ENCODE measurements around the gene CDKAL1. TPM values are rescaled to one million over a fixed set of nuclear protein-coding genes. Genes with fewer than 3 reads are reported as not detected.

The CDKAL1 gene
- total RNA-seq, 1 donor from 2014 or later: 11.3 TPM

DNA sequence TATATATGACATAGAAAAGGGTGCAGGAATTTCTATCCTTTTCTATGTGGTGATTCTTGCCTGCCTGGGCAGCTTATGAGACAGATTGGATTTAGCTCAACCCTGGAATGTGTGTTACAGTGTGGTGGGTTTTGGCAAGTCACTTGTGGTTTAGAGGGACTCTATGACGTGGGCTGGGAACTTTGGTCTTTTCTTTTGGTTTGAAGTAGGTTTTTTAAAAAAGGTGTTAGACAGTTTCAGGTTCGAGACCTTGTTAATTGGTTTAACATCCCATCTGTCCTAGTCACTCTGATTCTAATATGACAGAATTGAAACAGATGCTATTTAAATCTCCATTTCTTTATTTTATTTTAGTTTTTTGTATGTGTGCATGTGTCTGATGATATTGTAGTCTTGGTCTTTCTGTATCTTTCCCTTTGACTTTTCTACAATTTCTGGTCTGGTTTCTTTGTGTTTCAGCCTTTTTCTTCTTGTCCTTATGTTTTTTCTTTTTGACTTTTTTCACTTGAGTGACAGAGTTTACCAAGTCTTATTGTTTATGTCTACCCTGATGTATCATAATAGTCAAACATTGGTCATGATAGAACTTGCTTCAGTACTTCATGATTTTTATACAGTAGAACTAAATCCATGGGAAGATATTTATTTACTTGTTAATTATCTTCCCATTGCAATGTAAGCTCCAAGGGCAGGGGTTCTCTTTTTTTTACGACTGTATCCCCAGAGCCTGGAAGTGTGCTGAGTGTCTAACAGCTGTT lies 174.3 kb downstream of the CDKAL1 start:
- Histone ChIP-seq H3K4me1 (peaks cover 23% of the 10 kb centered on the region), H3K27ac (no peak overlapping the region), H3K27me3 (no peaks in the 10 kb centered on the region), H3K4me3 (no peak overlapping the region), H3K9me3 (no peaks in the 10 kb centered on the region), H3K36me3 (no peaks in the 10 kb centered on the region)
- intact Hi-C loops (cut with DNase I): no loop called here
- DNase-seq (ENCODE audit: extremely low spot score in 2 of 2): no peak
- TF ChIP-seq POLR2A (IDR thresholded peaks at IDR 0.05): no peak
- no peak for TF ChIP-seq POLR2AphosphoS5 (IDR thresholded peaks at IDR 0.05; ENCODE audit: insufficient read depth in 1 of 2, low read depth in 1 of 2)
- TF ChIP-seq, protein P1, sequence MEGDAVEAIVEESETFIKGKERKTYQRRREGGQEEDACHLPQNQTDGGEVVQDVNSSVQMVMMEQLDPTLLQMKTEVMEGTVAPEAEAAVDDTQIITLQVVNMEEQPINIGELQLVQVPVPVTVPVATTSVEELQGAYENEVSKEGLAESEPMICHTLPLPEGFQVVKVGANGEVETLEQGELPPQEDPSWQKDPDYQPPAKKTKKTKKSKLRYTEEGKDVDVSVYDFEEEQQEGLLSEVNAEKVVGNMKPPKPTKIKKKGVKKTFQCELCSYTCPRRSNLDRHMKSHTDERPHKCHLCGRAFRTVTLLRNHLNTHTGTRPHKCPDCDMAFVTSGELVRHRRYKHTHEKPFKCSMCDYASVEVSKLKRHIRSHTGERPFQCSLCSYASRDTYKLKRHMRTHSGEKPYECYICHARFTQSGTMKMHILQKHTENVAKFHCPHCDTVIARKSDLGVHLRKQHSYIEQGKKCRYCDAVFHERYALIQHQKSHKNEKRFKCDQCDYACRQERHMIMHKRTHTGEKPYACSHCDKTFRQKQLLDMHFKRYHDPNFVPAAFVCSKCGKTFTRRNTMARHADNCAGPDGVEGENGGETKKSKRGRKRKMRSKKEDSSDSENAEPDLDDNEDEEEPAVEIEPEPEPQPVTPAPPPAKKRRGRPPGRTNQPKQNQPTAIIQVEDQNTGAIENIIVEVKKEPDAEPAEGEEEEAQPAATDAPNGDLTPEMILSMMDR (IDR thresholded peaks at IDR 0.05): no peak

DNA sequence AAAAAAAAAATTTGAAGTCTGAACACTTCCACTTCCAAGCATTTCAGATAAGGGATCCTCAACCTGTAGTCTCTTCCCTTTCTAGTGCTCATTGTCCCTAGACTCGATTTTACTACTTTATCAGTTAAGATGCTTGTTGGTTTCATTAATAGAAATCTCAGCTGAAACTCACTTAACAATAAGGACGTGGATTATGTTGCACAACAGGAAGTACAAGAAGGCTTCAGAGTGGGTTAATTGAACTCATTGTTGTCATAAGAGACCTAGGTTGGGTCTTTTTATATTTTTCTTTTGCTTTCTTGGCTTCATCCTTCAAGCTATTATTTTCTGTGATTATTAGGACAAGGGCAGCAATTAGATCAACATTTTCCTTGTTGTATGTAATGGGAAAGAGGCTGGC lies 175.2 kb downstream of the CDKAL1 start:
- no peaks in the 10 kb centered on the region for H3K9me3 ChIP-seq
- no peaks in the 10 kb centered on the region for H3K36me3 ChIP-seq
- no peak for TF ChIP-seq POLR2A (IDR thresholded peaks at IDR 0.05)
- TF ChIP-seq, protein P1 (IDR thresholded peaks at IDR 0.05): no peak
- TF ChIP-seq POLR2AphosphoS5 (IDR thresholded peaks at IDR 0.05; ENCODE audit: insufficient read depth in 1 of 2, low read depth in 1 of 2): no peak
- DNase-seq (ENCODE audit: extremely low spot score in 2 of 2): no peak
- H3K27ac ChIP-seq: no peak overlapping the region
- H3K4me1 ChIP-seq: peaks cover 23% of the 10 kb centered on the region
- no peak overlapping the region for H3K4me3 ChIP-seq
- H3K27me3 ChIP-seq: no peaks in the 10 kb centered on the region
- intact Hi-C loops (cut with DNase I): no loop called here

DNA sequence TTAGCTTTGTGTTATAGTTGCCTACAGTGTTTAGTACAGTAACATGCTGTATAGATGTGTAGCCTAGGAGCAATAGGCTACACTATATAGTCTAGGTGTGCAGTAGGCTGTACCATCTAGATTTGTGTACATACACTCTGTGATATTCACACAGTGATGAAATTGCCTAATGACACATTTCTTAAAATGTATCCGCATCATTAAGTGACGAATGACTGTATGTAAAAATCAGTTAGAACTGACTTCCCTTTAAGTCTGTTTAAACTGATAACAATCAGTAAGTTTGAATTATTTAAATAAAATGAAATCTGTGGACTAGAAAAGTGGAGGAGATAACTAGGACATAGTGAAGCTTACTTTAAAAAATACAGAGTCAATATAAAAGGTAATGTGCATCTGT lies 176.1 kb downstream of the CDKAL1 start:
- TF ChIP-seq POLR2AphosphoS5 (IDR thresholded peaks at IDR 0.05; ENCODE audit: insufficient read depth in 1 of 2, low read depth in 1 of 2): no peak
- TF ChIP-seq, protein P1 (IDR thresholded peaks at IDR 0.05): no peak
- no peak for TF ChIP-seq POLR2A (IDR thresholded peaks at IDR 0.05)

DNA sequence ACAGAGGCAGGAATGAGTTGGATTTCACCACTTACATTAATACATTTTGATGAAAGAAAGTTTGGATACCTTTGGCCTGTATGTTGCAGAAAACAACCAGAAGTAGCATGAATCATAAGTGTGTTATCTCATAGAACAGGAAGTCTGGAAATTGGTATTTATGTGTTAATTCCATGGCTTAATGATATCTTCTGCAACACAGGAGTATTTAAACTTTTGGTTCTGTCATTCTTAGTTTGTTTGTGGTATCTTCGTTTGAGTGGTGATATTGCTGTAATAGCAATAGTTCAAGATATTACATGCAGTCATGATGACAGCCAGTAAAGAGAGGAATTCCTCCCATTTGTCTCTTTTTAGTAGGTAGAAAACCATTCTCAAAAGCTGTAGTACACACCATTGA lies 177.3 kb downstream of the CDKAL1 start:
- no peak overlapping the region for H3K27ac ChIP-seq

More for the DNA sequence above, 176.1 kb downstream of the CDKAL1 start:
- intact Hi-C loops (cut with DNase I): no loop called here
- H3K4me3 ChIP-seq: no peak overlapping the region
- H3K27me3 ChIP-seq: no peaks in the 10 kb centered on the region
- H3K36me3 ChIP-seq: no peaks in the 10 kb centered on the region
- H3K9me3 ChIP-seq: no peaks in the 10 kb centered on the region
- H3K4me1 ChIP-seq: peaks cover 23% of the 10 kb centered on the region
- H3K27ac ChIP-seq: no peak overlapping the region
- DNase-seq (ENCODE audit: extremely low spot score in 2 of 2): no peak

DNA sequence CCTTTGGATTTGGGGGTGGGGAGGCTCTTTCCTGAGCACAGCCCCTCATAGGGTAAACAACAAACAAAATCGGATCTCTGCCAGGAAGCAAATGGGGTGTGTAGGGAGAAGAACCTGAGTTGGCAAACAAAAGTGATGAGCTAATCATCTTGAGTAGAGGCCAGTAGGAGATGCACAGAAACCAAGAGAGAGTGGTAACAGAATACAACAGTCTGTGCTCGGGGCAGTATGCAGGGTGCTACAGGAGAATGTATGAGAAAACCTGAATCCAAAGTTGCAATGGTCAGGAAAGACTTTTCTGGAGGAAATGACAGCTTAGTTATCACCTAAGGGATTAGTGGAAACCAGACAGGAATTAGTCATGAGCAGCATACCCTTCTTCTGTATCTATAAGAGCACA lies 177.8 kb downstream of the CDKAL1 start:
- no peaks in the 10 kb centered on the region for H3K36me3 ChIP-seq
- no peak overlapping the region for H3K4me3 ChIP-seq
- intact Hi-C loops (cut with DNase I): no loop called here
- peaks cover 12% of the 10 kb centered on the region for H3K4me1 ChIP-seq
- TF ChIP-seq POLR2AphosphoS5 (IDR thresholded peaks at IDR 0.05; ENCODE audit: insufficient read depth in 1 of 2, low read depth in 1 of 2) (no peak), POLR2A (IDR thresholded peaks at IDR 0.05) (no peak)
- TF ChIP-seq, protein P1 (IDR thresholded peaks at IDR 0.05): no peak
- no peak overlapping the region for H3K27ac ChIP-seq
- no peaks in the 10 kb centered on the region for H3K27me3 ChIP-seq
- no peak for DNase-seq (ENCODE audit: extremely low spot score in 2 of 2)
- no peaks in the 10 kb centered on the region for H3K9me3 ChIP-seq

More for the DNA sequence above, 177.3 kb downstream of the CDKAL1 start:
- DNase-seq (ENCODE audit: extremely low spot score in 2 of 2): no peak
- Histone ChIP-seq H3K9me3 (no peaks in the 10 kb centered on the region), H3K36me3 (no peaks in the 10 kb centered on the region), H3K27me3 (no peaks in the 10 kb centered on the region), H3K4me1 (peaks cover 16% of the 10 kb centered on the region), H3K4me3 (no peak overlapping the region)
- intact Hi-C loops (cut with DNase I): no loop called here
- TF ChIP-seq, protein P1 (IDR thresholded peaks at IDR 0.05): no peak
- TF ChIP-seq POLR2AphosphoS5 (IDR thresholded peaks at IDR 0.05; ENCODE audit: insufficient read depth in 1 of 2, low read depth in 1 of 2) (no peak), POLR2A (IDR thresholded peaks at IDR 0.05) (no peak)

Data from vagina (tissue), 2 donors.